ENCODE data around the gene B3GALT6.

The B3GALT6 gene
- long read RNA-seq, transcript B3GALT6-201 (1 exons, 2,783 nt): major isoform, 36 of 38 reads
- long read RNA-seq, partial matches to known transcripts: 0 of 38 reads
- long read RNA-seq, other reads (novel, unspliced or antisense): 2 of 38 reads

DNA sequence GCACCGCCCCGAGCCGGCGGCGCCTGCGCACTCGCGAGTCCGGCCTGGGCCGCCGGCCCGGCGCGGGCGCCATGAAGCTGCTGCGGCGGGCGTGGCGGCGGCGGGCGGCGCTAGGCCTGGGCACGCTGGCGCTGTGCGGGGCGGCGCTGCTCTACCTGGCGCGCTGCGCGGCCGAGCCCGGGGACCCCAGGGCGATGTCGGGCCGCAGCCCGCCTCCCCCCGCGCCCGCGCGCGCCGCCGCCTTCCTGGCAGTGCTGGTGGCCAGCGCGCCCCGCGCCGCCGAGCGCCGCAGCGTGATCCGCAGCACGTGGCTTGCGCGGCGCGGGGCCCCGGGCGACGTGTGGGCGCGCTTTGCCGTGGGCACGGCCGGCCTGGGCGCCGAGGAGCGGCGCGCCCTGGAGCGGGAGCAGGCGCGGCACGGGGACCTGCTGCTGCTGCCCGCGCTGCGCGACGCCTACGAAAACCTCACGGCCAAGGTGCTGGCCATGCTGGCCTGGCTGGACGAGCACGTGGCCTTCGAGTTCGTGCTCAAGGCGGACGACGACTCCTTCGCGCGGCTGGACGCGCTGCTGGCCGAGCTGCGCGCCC is at the start of gene B3GALT6:
Gene B3GALT6 (plus strand): TSS at position 30 of the 588 bp plus-strand sequence. CDS start 42 bp downstream, at position 72.
- Histone ChIP-seq H3K27ac (replicated peaks) (peak within 1 kb of the TSS; percentile 90), H3K4me3 (replicated peaks; ENCODE audit: insufficient read depth, low read length) (peak within 1 kb of the TSS; percentile 89), H3K27me3 (ENCODE audit: insufficient read depth, poor library complexity, severe bottlenecking) (peaks cover 3% of the 10 kb centered on the region)
- DNase-seq (ENCODE audit: low read depth in 1 of 2, low spot score in 1 of 2): peak in 1 of 2 experiments; percentile 67
- TF ChIP-seq POLR2AphosphoS5 (IDR thresholded peaks at IDR 0.05; ENCODE audit: low read depth) (peak; percentile 11; the same call in 1 of the 2 replicates), GABPA (IDR thresholded peaks at IDR 0.05; ENCODE audit: low read depth) (no peak)

GRCh38 chr1:1182491-1183220 is 49.4 kb upstream of the B3GALT6 start:
- Histone ChIP-seq H3K4me3 (replicated peaks; ENCODE audit: insufficient read depth, low read length) (no peak overlapping the region), H3K27ac (replicated peaks) (no peak overlapping the region), H3K27me3 (ENCODE audit: insufficient read depth, poor library complexity, severe bottlenecking) (peaks cover 6% of the 10 kb centered on the region)
- TF ChIP-seq, protein P1, sequence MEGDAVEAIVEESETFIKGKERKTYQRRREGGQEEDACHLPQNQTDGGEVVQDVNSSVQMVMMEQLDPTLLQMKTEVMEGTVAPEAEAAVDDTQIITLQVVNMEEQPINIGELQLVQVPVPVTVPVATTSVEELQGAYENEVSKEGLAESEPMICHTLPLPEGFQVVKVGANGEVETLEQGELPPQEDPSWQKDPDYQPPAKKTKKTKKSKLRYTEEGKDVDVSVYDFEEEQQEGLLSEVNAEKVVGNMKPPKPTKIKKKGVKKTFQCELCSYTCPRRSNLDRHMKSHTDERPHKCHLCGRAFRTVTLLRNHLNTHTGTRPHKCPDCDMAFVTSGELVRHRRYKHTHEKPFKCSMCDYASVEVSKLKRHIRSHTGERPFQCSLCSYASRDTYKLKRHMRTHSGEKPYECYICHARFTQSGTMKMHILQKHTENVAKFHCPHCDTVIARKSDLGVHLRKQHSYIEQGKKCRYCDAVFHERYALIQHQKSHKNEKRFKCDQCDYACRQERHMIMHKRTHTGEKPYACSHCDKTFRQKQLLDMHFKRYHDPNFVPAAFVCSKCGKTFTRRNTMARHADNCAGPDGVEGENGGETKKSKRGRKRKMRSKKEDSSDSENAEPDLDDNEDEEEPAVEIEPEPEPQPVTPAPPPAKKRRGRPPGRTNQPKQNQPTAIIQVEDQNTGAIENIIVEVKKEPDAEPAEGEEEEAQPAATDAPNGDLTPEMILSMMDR (IDR thresholded peaks at IDR 0.05; ENCODE audit: insufficient read depth, low read length): no peak
- no peak for TF ChIP-seq SPI1 (IDR thresholded peaks at IDR 0.05; ENCODE audit: borderline replicate concordance, low read depth)
- TF ChIP-seq GABPA (IDR thresholded peaks at IDR 0.05; ENCODE audit: low read depth): no peak
- TF ChIP-seq, protein P2, sequence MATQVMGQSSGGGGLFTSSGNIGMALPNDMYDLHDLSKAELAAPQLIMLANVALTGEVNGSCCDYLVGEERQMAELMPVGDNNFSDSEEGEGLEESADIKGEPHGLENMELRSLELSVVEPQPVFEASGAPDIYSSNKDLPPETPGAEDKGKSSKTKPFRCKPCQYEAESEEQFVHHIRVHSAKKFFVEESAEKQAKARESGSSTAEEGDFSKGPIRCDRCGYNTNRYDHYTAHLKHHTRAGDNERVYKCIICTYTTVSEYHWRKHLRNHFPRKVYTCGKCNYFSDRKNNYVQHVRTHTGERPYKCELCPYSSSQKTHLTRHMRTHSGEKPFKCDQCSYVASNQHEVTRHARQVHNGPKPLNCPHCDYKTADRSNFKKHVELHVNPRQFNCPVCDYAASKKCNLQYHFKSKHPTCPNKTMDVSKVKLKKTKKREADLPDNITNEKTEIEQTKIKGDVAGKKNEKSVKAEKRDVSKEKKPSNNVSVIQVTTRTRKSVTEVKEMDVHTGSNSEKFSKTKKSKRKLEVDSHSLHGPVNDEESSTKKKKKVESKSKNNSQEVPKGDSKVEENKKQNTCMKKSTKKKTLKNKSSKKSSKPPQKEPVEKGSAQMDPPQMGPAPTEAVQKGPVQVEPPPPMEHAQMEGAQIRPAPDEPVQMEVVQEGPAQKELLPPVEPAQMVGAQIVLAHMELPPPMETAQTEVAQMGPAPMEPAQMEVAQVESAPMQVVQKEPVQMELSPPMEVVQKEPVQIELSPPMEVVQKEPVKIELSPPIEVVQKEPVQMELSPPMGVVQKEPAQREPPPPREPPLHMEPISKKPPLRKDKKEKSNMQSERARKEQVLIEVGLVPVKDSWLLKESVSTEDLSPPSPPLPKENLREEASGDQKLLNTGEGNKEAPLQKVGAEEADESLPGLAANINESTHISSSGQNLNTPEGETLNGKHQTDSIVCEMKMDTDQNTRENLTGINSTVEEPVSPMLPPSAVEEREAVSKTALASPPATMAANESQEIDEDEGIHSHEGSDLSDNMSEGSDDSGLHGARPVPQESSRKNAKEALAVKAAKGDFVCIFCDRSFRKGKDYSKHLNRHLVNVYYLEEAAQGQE (IDR thresholded peaks at IDR 0.05; ENCODE audit: insufficient replicate concordance, low read depth): no peak
- no peak for TF ChIP-seq POLR2AphosphoS5 (IDR thresholded peaks at IDR 0.05; ENCODE audit: low read depth)
- DNase-seq (ENCODE audit: low read depth in 1 of 2, low spot score in 1 of 2): no peak

GRCh38 chr1:1183221-1183747 is 48.8 kb upstream of the B3GALT6 start:
- Histone ChIP-seq H3K4me3 (replicated peaks; ENCODE audit: insufficient read depth, low read length) (no peak overlapping the region), H3K27me3 (ENCODE audit: insufficient read depth, poor library complexity, severe bottlenecking) (peaks cover 6% of the 10 kb centered on the region)

More at GRCh38 chr1:1183221-1183747, 48.8 kb upstream of the B3GALT6 start:
- DNase-seq (ENCODE audit: low read depth in 1 of 2, low spot score in 1 of 2): no peak
- TF ChIP-seq, protein P2 (IDR thresholded peaks at IDR 0.05; ENCODE audit: insufficient replicate concordance, low read depth): no peak
- TF ChIP-seq SPI1 (IDR thresholded peaks at IDR 0.05; ENCODE audit: borderline replicate concordance, low read depth) (no peak), GABPA (IDR thresholded peaks at IDR 0.05; ENCODE audit: low read depth) (no peak), POLR2AphosphoS5 (IDR thresholded peaks at IDR 0.05; ENCODE audit: low read depth) (no peak)
- TF ChIP-seq, protein P1 (IDR thresholded peaks at IDR 0.05; ENCODE audit: insufficient read depth, low read length): no peak
- no peak overlapping the region for H3K27ac ChIP-seq (replicated peaks)

Measured in HL-60 (cell line).